Measurements from ENCODE around the gene ETS2.

Gene ETS2

DNA sequence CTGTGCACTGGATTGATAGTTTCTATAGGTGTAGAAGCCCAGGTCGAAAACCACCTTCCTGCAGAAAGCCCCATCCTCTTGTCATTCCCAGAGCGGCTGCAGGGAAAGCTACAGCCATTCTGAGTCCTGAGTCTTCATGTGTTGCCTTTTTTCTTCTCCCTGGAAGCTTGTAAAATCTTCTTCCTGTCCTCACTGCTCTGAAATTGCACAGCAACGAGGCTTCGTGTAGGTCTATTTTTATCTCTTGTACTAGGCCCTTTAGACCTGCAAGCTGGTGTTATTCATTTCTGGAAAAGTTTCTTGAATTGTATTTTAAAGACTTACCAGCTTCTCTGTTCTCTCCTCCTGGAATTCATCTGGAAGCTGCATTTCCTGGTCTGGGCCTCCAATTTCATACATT, 44.2 kb upstream of the ETS2 start:
- DNase-seq (ENCODE audit: low read depth) = no peak
- H3K4me3 ChIP-seq (ENCODE audit: control insufficient read depth, low read depth, low read length) = no peak overlapping the region
- TF ChIP-seq, protein P1, sequence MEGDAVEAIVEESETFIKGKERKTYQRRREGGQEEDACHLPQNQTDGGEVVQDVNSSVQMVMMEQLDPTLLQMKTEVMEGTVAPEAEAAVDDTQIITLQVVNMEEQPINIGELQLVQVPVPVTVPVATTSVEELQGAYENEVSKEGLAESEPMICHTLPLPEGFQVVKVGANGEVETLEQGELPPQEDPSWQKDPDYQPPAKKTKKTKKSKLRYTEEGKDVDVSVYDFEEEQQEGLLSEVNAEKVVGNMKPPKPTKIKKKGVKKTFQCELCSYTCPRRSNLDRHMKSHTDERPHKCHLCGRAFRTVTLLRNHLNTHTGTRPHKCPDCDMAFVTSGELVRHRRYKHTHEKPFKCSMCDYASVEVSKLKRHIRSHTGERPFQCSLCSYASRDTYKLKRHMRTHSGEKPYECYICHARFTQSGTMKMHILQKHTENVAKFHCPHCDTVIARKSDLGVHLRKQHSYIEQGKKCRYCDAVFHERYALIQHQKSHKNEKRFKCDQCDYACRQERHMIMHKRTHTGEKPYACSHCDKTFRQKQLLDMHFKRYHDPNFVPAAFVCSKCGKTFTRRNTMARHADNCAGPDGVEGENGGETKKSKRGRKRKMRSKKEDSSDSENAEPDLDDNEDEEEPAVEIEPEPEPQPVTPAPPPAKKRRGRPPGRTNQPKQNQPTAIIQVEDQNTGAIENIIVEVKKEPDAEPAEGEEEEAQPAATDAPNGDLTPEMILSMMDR (IDR thresholded peaks at IDR 0.05; ENCODE audit: control insufficient read depth, insufficient read depth, low read depth, low read length, missing control alignments) = no peak

DNA sequence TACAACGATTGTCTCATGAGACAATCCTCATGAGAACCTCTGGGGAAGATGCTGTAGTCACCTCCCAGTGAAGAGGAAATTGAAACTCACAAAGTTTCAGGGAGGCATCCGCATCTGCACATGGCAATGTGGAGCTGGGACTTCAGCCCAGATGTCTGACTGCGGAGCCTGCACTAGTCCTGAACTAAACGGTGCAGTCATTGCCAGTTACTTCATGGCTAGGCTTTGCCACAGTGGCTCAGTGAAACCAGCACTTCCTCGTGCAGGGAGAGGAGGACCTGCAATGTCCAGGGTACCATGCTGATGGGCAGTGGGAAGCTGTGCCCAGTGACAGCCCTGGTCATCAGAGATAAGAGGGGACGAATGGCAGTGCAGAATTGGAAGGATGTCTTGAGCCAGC, 40.7 kb upstream of the ETS2 start:
- no peak for DNase-seq (ENCODE audit: low read depth)
- no peak overlapping the region for H3K4me3 ChIP-seq (ENCODE audit: control insufficient read depth, low read depth, low read length)
- TF ChIP-seq, protein P1 (IDR thresholded peaks at IDR 0.05; ENCODE audit: control insufficient read depth, insufficient read depth, low read depth, low read length, missing control alignments) = no peak

DNA sequence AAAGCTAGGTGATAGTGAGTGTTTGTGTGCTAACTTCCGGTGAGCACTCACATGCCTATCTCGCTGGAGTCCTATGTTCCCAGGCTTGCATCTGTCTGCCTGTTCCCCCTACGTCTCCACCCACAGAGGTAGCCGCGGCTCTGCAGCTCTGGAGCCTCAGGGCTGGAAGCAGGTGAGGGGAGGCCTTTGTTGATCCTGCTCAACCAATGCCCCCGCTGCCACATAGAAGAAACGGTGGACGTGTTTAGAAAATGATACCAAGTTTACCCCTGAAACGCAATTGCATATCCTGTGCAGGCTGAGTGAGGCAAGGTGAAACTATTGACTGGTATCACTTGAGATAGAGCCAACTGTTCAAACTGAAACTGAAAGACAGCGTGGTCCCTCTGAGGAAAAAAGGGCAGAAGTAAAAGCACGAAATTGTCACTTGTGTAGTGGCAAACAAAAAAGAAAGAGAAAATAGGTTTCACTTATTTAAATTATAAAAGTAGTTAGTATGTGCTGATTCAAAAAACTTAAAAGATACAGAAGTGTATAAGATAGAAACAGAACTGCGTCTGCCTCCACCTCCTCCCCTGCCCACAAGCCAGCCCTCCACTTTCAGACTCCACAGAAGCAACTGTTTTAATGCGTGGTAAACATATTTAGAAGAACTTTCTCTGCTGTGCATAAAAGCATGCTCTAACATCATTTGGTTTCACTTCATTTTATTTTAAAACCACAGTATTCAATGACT, 38.6 kb upstream of the ETS2 start:
- TF ChIP-seq, protein P1 (IDR thresholded peaks at IDR 0.05; ENCODE audit: control insufficient read depth, insufficient read depth, low read depth, low read length, missing control alignments) = no peak
- no peak overlapping the region for H3K4me3 ChIP-seq (ENCODE audit: control insufficient read depth, low read depth, low read length)
- no peak for DNase-seq (ENCODE audit: low read depth)

DNA sequence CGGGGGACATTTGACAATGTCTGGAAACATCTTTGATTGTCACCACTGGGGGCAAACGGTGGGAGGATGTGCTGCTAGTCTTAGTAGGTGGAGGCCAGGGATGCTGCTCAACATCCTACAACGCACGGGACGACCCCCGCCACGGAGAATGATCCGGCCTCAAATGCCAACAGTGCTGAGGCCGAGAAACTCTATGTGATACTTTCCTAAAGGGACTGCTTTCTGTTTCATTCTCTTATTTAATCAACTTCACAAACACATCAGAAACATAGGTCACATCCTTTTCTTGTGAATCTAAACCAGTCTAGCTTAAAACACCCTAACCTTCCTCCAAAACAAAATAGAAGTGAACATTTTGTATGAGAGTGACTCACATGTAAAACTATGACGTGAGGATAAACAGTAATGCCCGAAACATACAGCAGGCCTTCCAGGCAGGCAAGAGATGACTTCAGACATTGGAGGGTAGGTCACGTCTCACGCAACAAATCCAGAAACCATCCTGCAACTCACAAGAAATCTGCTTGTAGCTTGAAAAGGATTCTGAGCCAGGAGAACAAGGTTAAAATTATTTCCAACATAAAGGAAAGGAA, 37.2 kb upstream of the ETS2 start:
- TF ChIP-seq, protein P1 (IDR thresholded peaks at IDR 0.05; ENCODE audit: control insufficient read depth, insufficient read depth, low read depth, low read length, missing control alignments) = no peak
- no peak for DNase-seq (ENCODE audit: low read depth)
- no peak overlapping the region for H3K4me3 ChIP-seq (ENCODE audit: control insufficient read depth, low read depth, low read length)

DNA sequence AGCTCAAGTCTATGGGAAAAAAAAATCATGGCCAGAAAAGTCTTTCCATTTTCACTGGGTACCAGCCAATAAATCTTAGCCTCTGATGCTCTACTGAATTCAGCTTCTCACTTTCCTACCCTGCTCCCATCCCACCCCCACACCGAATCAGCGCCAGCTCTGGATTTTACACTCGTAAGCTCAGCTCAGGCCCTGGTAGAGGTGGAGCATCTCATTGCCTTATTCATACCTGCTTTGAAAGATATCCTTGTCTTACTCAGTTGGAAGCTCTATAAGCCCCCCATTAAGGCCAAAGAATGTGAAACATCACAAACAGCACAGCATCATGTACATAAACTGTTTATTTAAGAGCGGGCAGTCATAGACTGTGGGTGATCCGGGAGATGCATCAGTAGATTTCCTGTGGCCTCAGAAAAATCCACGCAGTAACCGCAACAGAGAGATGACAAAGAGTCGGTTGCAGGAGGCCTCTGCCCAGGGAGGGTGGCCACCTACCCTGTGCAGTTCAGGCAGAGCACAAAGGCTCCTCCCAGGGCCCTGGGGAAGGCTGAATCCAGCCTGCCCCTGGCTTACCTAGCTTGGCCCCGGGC, 36.4 kb upstream of the ETS2 start:
- no peak overlapping the region for H3K4me3 ChIP-seq (ENCODE audit: control insufficient read depth, low read depth, low read length)
- DNase-seq (ENCODE audit: low read depth) = no peak
- TF ChIP-seq, protein P1 (IDR thresholded peaks at IDR 0.05; ENCODE audit: control insufficient read depth, insufficient read depth, low read depth, low read length, missing control alignments) = no peak

DNA sequence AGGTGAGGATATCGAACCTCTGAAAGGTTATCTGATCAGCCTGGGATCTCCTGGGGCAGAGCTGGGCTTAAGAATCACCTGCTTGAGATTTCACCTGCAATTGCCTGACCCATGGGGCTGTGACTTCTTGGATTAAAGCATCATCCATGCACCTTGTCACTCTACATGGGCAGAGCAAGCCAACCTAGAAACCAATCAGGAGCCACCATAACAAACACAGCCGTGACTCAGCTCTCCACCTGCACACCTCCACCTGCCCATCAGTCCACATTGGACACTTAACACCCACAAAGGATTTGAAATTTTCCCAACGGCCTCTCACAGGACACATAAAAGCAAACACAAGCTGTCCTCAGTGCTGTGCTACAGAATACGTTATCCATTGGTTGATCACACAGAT, 35.1 kb upstream of the ETS2 start:
- H3K4me3 ChIP-seq (ENCODE audit: control insufficient read depth, low read depth, low read length) = no peak overlapping the region
- DNase-seq (ENCODE audit: low read depth) = no peak
- TF ChIP-seq, protein P1 (IDR thresholded peaks at IDR 0.05; ENCODE audit: control insufficient read depth, insufficient read depth, low read depth, low read length, missing control alignments) = no peak

All from AG09309 (cell line).